ENCODE results near the gene GRID1. TPM values are rescaled to one million over a fixed set of nuclear protein-coding genes. Genes with fewer than 3 reads are reported as not detected.
A peak's percentile ranks its signal among the peaks of the same experiment; 100 is the strongest.

Gene GRID1
- total RNA-seq, 1 experiment from 2014 or later = 0.37 TPM

DNA sequence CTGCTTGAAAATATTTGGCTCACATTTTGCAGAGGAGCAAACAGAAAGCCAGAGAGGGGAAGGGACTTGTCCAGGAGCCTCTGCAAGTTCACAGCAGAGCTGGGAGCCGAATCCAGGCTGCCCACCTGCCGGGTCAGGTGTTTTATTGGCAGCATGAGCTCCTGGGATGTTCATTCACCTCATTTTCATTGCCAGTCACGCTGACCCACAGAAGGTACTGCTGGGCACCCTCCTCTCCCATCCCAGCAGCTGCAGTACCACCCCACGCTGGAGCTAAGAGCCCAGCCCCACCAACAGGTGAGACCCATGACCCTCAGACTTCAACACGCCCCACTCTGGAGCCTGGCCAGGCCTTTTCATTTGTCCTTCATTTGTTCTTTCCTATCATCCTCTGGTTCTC lies 102.7 kb downstream of the GRID1 start (continued):
- TF ChIP-seq, protein P1, sequence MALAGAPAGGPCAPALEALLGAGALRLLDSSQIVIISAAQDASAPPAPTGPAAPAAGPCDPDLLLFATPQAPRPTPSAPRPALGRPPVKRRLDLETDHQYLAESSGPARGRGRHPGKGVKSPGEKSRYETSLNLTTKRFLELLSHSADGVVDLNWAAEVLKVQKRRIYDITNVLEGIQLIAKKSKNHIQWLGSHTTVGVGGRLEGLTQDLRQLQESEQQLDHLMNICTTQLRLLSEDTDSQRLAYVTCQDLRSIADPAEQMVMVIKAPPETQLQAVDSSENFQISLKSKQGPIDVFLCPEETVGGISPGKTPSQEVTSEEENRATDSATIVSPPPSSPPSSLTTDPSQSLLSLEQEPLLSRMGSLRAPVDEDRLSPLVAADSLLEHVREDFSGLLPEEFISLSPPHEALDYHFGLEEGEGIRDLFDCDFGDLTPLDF (CRISPR knock-in tag; IDR thresholded peaks at IDR 0.05) = no peak
- TF ChIP-seq SMAD3 (CRISPR knock-in tag; IDR thresholded peaks at IDR 0.05; ENCODE audit: borderline replicate concordance) (no peak), TP53 (CRISPR knock-in tag; IDR thresholded peaks at IDR 0.05) (no peak), RORB (CRISPR knock-in tag; IDR thresholded peaks at IDR 0.05) (no peak)

DNA sequence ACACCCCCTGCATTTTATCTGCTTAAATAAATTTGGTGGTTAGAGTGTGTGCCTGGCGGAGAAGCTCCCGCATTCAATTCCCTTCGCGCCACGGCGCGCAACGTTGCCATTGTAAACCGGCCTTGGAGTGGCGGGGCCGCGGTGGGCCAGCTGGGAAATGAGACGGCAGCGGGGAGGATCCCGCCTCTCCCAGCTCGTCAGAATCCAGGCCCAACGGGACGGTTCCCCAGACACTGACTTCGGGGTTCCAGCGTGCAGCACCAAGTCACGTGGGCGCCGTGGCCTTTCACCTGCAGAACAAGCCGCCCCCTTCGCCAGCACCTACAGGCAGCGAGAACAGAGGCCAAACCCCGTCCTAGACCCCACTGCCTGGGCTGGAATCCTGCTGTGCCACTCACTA lies 103.4 kb downstream of the GRID1 start:
- CTCF ChIA-PET = interaction anchor here (0.8 to 4.8 kb wide), 13 partner anchors 10 to 113 kb away, joined by 3 to 37 read pairs (median 11); no protein-coding TSS in a partner anchor
- no peak for TF ChIP-seq CREB1 (CRISPR knock-in tag; IDR thresholded peaks at IDR 0.05)
- TF ChIP-seq GTF2I (CRISPR knock-in tag; conservative IDR thresholded peaks at IDR 0.05) = no peak
- TF ChIP-seq ARID4B (CRISPR knock-in tag; IDR thresholded peaks at IDR 0.05; ENCODE audit: borderline replicate concordance) = no peak
- TF ChIP-seq, protein P1 (CRISPR knock-in tag; IDR thresholded peaks at IDR 0.05) = no peak
- TF ChIP-seq FOXJ3 (CRISPR knock-in tag; IDR thresholded peaks at IDR 0.05; ENCODE audit: borderline replicate concordance) = no peak
- Mint-ChIP-seq H3K4me3 (no peak overlapping the region), H3K9me3 (no peaks in the 10 kb centered on the region), H3K36me3 (no peaks in the 10 kb centered on the region), H3K4me1 (peaks cover 20% of the 10 kb centered on the region), H3K27ac (no peak overlapping the region), H3K27me3 (ENCODE audit: low read depth) (peaks cover 4% of the 10 kb centered on the region; the same call in 1 of the 2 replicates)
- no peak for DNase-seq (ENCODE audit: low spot score)
- POLR2A ChIA-PET = interaction anchor here (1.2 kb wide), 1 partner anchor 18 kb away, joined by 5 read pairs; no protein-coding TSS in a partner anchor
- ATAC-seq = no peak

DNA sequence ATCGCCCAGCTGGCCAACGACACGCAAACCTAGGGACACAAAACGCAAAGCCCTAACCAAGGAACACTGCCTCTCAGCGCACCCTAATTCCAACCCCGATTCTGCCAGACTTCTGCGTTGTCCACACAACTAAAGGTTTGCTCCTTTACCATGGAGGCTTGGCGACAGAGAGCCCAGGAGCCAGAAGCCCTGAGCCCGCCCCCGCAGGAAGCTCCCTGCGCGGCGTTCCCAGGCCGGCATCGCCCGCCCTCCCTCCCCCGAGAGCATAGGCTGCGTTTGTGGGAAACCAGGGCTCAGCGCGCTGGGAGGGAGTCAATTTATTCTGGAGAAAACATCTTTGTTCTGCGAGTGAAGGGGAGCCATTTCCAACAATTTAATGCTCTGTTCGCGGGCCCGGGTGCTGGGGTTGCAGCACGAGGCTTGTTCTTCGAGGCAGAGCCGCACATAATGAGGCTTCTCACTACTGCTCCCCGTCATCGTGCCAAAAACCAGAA lies 103.9 kb downstream of the GRID1 start:
- POLR2A ChIA-PET = interaction anchor here (0.8 to 1.2 kb wide), 3 partner anchors 9 to 102 kb away, joined by 3 to 5 read pairs (median 4); no protein-coding TSS in a partner anchor
- Mint-ChIP-seq H3K36me3 (no peaks in the 10 kb centered on the region), H3K9me3 (0 out of 2 replicates have a peak, but pooled peaks cover 2% of the 10 kb centered on the region), H3K27me3 (ENCODE audit: low read depth) (peaks cover 4% of the 10 kb centered on the region; the same call in 1 of the 2 replicates), H3K4me1 (peaks cover 20% of the 10 kb centered on the region), H3K4me3 (no peak overlapping the region), H3K27ac (no peak overlapping the region)
- CTCF ChIA-PET = interaction anchor here (0.7 to 4.8 kb wide), 23 partner anchors 9 to 329 kb away, joined by 3 to 37 read pairs (median 5); partner anchors contain the start of gene GRID1
- no peak for DNase-seq (ENCODE audit: low spot score)
- peak; percentile 43 for ATAC-seq
- no peak for TF ChIP-seq SOX15 (CRISPR knock-in tag; IDR thresholded peaks at IDR 0.05)
- TF ChIP-seq RORB (CRISPR knock-in tag; IDR thresholded peaks at IDR 0.05) = no peak
- no peak for TF ChIP-seq NR1H2 (CRISPR knock-in tag; IDR thresholded peaks at IDR 0.05)
- no peak for TF ChIP-seq ZNF263 (CRISPR knock-in tag; IDR thresholded peaks at IDR 0.05; ENCODE audit: low read depth)
- no peak for TF ChIP-seq FOXP1 (CRISPR knock-in tag; IDR thresholded peaks at IDR 0.05; ENCODE audit: borderline replicate concordance)
- no peak for TF ChIP-seq HMGXB4 (CRISPR knock-in tag; IDR thresholded peaks at IDR 0.05)
- TF ChIP-seq, protein P2, sequence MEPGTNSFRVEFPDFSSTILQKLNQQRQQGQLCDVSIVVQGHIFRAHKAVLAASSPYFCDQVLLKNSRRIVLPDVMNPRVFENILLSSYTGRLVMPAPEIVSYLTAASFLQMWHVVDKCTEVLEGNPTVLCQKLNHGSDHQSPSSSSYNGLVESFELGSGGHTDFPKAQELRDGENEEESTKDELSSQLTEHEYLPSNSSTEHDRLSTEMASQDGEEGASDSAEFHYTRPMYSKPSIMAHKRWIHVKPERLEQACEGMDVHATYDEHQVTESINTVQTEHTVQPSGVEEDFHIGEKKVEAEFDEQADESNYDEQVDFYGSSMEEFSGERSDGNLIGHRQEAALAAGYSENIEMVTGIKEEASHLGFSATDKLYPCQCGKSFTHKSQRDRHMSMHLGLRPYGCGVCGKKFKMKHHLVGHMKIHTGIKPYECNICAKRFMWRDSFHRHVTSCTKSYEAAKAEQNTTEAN (CRISPR knock-in tag; IDR thresholded peaks at IDR 0.05) = no peak
- TF ChIP-seq KAT7 (CRISPR knock-in tag; IDR thresholded peaks at IDR 0.05; ENCODE audit: borderline replicate concordance) = no peak
- no peak for TF ChIP-seq CREM (CRISPR knock-in tag; IDR thresholded peaks at IDR 0.05)
- TF ChIP-seq, protein P3, sequence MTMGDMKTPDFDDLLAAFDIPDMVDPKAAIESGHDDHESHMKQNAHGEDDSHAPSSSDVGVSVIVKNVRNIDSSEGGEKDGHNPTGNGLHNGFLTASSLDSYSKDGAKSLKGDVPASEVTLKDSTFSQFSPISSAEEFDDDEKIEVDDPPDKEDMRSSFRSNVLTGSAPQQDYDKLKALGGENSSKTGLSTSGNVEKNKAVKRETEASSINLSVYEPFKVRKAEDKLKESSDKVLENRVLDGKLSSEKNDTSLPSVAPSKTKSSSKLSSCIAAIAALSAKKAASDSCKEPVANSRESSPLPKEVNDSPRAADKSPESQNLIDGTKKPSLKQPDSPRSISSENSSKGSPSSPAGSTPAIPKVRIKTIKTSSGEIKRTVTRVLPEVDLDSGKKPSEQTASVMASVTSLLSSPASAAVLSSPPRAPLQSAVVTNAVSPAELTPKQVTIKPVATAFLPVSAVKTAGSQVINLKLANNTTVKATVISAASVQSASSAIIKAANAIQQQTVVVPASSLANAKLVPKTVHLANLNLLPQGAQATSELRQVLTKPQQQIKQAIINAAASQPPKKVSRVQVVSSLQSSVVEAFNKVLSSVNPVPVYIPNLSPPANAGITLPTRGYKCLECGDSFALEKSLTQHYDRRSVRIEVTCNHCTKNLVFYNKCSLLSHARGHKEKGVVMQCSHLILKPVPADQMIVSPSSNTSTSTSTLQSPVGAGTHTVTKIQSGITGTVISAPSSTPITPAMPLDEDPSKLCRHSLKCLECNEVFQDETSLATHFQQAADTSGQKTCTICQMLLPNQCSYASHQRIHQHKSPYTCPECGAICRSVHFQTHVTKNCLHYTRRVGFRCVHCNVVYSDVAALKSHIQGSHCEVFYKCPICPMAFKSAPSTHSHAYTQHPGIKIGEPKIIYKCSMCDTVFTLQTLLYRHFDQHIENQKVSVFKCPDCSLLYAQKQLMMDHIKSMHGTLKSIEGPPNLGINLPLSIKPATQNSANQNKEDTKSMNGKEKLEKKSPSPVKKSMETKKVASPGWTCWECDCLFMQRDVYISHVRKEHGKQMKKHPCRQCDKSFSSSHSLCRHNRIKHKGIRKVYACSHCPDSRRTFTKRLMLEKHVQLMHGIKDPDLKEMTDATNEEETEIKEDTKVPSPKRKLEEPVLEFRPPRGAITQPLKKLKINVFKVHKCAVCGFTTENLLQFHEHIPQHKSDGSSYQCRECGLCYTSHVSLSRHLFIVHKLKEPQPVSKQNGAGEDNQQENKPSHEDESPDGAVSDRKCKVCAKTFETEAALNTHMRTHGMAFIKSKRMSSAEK (CRISPR knock-in tag; IDR thresholded peaks at IDR 0.05; ENCODE audit: borderline replicate concordance) = no peak
- TF ChIP-seq ZNF219 (CRISPR knock-in tag; IDR thresholded peaks at IDR 0.05; ENCODE audit: borderline replicate concordance) = no peak

Data from WTC11 (cell line).